Gastroesophageal sphincter (tissue), 3 donors: ENCODE data around the gene FCER2.

Experiments
- POLR2A ChIP-seq, 2 donors: fragments of 450-650 bp; IDR thresholded peaks; one replicate each; pipeline ENCODE4 v1.6.1; 2017; ENCODE audit warnings: antibody characterized with exemption in 2 of 2, mild to moderate bottlenecking in 2 of 2, moderate library complexity in 1 of 2
- TF ChIP-seq, protein P1 (sequence below), 4 experiments: fragments of 200-600 bp in 2 of 4; fragments of 450-650 bp in 2 of 4; sonication (generic) in 1 of 4; IDR thresholded peaks; one replicate each; pipeline ENCODE4 v1.5.1; 2017 to 2019; ENCODE audit warnings: antibody characterized with exemption in 4 of 4, mild to moderate bottlenecking in 2 of 4, moderate library complexity in 2 of 4

DNA sequence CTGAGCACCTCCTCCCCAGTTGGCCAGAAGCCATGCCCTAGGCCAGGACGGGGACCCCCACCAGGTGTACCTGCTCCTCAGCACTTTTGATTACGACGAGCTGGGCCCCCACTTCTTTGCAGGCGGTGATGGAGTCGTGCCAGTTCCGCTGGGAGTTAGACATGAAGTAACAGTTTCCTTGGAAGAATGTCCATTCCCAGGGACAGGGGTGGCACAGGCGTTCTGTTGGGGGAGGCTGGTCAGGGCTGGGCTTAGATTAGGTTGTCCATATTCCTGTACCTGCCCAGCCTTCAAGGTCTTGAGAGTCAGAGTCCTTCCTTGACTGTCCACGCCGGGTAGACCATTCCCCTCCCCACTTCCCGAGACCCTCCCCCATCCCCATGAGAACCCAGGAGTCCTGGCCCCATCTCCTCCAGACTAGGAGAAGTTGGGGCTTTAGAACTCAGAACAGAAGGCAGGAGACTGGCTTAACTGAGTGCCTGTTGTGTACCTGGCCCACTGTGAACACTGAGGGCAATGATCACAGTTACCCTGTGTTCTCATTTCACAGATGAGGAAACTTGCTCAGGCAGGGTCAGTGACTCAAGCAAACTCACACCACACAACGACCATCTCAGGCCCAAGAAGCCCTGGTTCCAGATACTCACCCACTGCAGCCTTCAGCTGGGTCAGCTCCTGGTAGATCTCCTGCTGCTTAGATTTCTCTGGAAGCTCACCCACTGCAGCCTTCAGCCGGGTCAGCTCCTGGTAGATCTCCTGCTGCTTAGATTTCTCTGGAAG, 43.1 kb upstream of the FCER2 start:
- TF ChIP-seq, protein P1, sequence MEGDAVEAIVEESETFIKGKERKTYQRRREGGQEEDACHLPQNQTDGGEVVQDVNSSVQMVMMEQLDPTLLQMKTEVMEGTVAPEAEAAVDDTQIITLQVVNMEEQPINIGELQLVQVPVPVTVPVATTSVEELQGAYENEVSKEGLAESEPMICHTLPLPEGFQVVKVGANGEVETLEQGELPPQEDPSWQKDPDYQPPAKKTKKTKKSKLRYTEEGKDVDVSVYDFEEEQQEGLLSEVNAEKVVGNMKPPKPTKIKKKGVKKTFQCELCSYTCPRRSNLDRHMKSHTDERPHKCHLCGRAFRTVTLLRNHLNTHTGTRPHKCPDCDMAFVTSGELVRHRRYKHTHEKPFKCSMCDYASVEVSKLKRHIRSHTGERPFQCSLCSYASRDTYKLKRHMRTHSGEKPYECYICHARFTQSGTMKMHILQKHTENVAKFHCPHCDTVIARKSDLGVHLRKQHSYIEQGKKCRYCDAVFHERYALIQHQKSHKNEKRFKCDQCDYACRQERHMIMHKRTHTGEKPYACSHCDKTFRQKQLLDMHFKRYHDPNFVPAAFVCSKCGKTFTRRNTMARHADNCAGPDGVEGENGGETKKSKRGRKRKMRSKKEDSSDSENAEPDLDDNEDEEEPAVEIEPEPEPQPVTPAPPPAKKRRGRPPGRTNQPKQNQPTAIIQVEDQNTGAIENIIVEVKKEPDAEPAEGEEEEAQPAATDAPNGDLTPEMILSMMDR (IDR thresholded peaks at IDR 0.05), result no peak
- TF ChIP-seq POLR2A (IDR thresholded peaks at IDR 0.05), result no peak
